Measurements from ENCODE around the gene MYL3.

GRCh38 chr3:46883830-46884185 is 20.6 kb upstream of the MYL3 start:
- no peak for TF ChIP-seq EZH2phosphoT487 (IDR thresholded peaks at IDR 0.05; ENCODE audit: borderline replicate concordance, low read length)
- TF ChIP-seq CTCF (conservative IDR thresholded peaks at IDR 0.05; ENCODE audit: low read depth, low read length) = no peak
- TF ChIP-seq EZH2 (IDR thresholded peaks at IDR 0.05; ENCODE audit: low read length, unreplicated experiment) = no peak
